GM18508 (cell line): ENCODE measurements around the gene HAPLN3.

Experiments used
- ATAC-seq: cut with Tn5 transposase; IDR thresholded peaks from one replicate; pipeline ENCODE4 v1.9.1; 2021; ENCODE audit warnings: moderate number of reproducible peaks; ENCODE audit not compliant: insufficient read depth, unreplicated experiment

HAPLN3 gene

DNA sequence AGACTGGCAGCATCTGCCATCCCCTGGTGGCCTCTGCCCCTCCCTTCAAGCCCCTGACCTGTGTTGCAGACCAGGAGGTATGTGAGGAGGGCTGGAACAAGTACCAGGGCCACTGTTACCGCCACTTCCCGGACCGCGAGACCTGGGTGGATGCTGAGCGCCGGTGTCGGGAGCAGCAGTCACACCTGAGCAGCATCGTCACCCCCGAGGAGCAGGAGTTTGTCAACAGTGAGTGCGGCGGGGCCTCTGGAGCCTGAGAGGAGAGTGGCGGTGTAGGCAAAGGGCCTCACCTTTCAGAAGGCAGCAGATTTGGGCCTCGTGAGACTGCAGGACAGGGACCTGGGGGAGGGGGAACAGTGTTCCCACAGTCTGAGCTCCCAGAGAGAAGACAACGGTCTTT, 24.0 kb downstream of the HAPLN3 start:
- no peak for ATAC-seq

DNA sequence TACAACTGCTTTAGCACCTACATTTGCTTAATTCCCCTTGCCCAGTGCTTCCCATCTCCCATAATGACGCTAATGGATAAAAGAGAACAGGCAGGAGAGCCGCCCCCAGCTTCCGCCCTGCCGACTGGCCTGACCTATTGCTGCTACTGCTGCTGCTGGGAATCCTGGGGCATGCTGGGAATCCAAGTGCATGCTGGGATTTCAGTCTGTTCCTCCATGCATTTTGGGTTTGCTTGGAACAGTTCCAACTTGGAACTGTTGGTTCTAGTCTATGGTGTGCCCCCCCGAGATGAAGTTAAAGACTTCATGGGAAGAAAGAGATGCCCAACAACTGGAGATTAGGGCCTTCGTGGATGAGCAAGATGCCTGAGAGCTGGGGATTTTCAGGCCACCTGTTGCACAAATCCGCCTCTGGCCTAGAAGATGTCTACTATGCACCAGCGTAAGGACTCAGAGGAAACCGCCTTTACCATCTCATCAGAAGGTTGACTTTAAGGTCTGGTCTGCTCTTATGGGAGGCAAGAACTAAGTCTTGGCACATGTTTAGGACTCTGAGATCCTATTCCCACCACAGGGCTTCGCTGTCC, 29.0 kb downstream of the HAPLN3 start:
- no peak for ATAC-seq

DNA sequence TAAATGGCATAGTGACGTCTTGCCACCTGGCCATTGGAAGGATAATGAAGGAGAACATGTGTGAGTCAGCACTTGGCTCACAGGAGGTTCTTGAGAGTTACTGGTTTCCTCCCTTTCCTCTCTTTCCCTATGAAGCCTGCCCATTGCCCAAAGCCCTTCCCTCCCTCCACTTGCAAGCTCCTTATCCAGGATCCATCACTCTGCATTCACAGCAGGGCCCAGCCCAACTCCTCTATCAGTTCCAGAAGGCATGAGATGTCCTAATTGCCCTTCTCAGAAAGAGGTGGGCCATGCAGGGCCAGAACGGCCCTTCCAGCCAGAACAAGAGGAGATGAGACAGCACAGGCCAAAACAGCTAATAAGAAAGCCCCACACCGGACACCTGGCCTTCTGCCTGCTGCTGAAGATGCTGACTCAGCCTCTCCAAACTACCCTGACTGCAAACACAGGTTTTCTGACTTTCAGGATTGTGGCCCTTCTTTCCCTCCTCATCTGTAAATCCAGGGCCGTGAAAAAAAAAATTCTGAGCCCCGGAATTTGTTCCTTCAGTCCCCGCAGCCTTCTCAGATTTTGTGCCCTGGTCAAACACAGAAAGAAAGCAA, 29.7 kb downstream of the HAPLN3 start:
- no peak for ATAC-seq

DNA sequence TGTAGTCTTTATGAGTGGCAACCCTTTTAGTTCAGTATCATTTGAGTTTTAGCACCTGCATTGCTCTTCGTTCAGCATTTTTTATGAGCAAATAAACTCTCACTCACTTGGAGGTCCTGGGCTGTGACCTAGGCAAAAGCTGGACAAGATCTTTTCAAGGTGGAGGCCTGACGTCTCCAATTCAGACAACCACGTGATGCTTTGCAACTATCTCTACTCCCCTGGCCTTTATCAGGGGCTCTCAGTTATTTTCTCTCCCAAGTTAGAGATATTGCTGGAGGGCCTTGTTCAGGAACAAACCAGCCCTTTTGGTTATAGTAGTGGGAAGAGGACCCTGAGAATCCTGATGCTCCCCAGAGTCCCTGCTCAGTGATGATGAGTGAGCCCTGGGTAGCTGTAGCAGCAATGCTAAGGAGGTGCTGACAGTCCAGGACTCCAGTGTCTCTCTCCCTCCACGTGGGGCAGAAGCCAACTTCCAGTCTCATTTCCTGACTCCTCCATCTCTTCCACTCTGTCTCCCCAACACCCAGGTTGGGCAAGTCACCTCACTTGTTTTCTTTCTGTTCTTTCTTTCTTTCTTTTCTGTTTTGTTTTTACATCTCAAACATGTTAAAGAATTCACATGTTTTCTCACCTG, 30.4 kb downstream of the HAPLN3 start:
- no peak for ATAC-seq

DNA sequence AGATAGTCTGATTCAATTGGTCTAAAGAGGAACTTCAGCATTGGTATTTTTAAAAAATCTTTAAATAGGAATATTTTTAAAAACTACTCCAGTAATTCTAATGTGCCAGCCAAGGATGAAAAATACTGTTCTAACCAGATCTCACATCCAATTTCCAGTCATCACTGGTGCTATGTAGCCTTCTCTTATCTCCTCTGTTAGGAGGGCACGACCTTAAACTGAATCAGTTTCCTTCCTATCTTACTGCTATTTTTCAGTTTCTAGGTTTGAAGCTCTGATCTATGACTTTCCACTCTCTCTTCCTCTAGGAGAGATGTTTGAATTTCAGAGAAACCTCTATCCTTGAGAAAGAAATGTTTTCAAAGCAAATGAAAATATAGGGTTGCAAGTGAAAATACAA, 31.9 kb downstream of the HAPLN3 start:
- ATAC-seq = no peak

DNA sequence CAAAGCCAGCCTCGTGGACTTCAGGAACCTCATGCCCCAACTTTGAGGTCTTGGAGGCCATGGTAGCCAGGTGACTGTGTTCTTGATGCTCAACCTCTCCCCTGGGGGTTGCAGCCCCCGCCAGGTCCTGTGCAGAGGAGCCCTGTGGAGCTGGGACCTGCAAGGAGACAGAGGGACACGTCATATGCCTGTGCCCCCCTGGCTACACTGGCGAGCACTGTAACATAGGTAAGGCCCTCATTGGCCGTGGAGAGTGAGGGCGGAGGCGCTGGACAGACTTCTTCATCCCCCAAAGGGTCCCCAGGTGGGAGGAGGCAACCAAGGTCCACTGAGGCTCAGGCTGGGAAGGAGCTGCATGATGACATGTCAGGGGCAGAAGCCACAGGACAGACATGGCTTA, 35.1 kb downstream of the HAPLN3 start:
- no peak for ATAC-seq

DNA sequence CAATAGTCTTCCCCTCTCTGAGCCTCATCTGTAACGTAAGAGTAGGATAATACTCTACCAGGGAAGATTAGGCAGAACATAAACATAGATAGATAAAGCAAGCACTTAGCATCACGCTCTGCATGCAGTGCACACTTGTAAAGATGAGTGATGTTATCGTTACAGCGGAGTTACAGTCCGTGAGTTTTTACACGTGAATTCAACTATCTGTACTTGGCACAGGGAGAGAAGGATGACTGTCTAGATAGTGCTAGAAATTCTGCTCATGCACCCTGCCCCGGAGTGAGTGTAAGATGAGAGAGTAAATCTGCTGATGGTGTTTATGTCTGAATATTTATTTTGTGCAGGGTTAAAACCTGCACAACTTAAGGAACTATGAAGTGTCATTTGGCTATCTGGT, 35.8 kb downstream of the HAPLN3 start:
- ATAC-seq = no peak

DNA sequence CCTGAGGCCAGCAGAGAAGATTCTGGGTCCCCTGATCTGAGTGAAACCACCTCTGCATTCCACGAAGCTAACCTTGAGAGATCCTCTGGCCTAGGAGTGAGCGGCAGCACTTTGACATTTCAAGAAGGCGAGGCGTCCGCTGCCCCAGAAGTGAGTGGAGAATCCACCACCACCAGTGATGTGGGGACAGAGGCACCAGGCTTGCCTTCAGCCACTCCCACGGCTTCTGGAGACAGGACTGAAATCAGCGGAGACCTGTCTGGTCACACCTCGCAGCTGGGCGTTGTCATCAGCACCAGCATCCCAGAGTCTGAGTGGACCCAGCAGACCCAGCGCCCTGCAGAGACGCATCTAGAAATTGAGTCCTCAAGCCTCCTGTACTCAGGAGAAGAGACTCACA, 36.4 kb downstream of the HAPLN3 start:
- no peak for ATAC-seq

DNA sequence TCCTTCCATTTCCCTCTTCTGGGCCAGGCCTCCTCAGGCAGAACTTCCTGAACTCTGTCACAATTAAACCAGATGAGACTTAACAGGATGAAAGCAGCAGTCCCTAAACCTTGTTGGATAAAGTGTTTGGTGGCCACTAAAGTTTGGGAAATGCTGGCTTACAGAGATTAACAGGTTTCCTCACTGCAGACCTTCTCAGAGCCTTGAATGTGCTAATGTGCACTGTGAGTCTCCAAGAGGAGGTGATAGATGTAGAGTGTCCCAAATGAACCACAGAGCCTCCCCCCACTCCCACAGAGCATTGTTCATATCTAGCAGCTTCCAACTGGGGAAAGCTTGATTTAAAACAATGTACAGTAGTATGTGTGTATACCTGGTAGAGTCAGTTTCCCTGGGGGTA, 42.9 kb downstream of the HAPLN3 start:
- ATAC-seq = no peak

DNA sequence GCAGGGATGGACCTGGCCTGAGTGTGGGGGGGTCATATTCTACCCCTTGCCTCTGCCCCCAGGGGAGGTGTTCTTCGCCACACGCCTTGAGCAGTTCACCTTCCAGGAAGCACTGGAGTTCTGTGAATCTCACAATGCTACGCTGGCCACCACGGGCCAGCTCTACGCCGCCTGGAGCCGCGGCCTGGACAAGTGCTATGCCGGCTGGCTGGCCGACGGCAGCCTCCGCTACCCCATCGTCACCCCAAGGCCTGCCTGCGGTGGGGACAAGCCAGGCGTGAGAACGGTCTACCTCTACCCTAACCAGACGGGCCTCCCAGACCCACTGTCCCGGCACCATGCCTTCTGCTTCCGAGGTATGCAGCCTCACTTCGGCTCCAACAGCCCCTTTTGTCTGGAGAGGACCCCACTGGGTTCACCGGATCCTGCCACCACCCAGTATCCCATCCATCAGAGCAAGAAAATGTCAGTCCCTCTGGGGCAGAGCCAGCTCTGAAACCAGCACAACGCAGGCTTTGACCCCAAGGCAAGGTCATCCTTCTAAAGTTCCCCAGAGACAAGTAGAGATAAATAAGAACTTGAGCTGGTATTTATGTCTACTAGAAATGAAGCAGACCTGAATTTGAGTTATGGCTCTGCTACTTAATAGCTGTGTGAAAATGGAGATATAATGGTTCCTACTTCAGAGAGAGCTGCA, 45.8 kb downstream of the HAPLN3 start:
- no peak for ATAC-seq

DNA sequence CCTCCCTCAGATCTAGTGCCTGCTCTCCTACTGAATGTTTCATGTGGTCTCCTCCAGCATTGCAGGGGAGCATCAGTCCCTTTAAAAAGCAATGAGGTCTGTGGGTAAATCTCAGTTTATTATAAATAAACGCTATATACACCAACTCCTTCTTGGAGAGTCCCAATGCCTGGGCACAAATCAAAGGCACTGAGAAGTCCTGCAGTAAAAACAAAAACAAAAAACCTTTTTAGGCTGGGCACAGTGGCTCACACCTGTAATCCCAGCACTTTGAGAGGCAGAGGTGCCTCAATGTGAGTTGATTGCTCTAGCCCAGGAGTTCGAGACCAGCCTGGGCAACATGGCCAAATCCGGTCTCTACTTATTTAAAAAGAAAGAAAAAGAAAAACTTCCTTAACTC, 47.1 kb downstream of the HAPLN3 start:
- ATAC-seq = no peak

DNA sequence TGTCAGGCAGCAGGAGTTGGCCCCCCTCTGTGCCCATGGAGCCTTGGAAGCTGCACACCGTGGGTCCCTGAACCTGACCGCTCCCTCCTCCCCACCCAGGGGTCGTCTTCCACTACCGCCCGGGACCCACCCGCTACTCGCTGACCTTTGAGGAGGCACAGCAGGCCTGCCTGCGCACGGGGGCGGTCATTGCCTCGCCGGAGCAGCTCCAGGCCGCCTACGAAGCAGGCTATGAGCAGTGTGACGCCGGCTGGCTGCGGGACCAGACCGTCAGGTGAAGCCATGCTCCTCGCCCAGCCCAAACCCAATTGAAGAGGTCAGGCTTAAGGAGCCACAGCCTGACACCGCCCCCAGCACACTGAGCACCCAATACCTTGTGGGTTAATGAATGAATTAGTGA, 48.2 kb downstream of the HAPLN3 start:
- no peak for ATAC-seq

DNA sequence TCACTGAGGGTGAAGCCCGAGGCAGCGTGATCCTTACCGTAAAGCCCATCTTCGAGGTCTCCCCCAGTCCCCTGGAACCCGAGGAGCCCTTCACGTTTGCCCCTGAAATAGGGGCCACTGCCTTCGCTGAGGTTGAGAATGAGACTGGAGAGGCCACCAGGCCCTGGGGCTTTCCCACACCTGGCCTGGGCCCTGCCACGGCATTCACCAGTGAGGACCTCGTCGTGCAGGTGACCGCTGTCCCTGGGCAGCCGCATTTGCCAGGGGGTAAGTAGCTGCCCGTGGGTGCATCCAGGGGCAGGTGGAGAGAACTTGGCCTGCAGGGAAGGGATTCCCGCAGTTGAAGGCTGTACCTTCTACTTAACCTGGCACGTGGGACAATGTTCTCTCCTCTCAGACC, 49.7 kb downstream of the HAPLN3 start:
- ATAC-seq = no peak

DNA sequence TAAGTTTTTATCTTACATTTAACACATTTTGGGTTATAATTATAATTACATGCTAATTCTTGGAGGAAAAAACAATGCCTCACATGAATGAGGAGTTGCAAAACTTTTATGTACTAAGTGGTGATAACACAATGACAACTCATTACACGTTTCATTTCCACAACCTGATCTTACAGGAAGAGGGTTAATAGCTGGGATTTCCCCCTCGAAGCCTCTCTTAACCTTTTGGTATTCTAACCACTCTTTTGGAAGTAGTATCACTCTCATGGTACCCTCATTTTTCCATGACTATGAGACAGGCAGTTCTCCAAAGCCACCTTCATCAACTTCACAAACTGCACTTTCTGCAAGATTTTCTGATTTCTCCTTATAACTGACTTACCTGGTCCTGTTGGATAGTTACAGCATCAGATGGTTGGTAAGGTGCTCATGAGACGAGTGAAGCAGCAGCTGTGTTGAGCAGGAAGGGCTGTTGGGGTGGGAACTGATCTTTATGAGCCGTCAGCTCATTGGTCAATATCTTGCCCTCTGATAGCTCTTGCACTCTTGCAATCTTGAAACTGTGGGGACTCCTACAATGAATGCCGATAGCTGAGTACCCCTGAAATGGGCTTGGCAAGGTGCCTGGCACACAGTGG, 50.5 kb downstream of the HAPLN3 start:
- no peak for ATAC-seq

DNA sequence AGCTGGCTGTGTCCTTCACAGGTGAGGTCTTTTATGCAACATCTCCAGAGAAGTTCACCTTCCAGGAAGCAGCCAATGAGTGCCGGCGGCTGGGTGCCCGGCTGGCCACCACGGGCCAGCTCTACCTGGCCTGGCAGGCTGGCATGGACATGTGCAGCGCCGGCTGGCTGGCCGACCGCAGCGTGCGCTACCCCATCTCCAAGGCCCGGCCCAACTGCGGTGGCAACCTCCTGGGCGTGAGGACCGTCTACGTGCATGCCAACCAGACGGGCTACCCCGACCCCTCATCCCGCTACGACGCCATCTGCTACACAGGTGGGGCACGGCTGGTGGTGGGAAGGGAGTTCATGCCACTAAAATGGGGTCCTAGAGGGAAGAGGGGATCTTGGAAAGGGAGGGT, 52.0 kb downstream of the HAPLN3 start:
- no peak for ATAC-seq

DNA sequence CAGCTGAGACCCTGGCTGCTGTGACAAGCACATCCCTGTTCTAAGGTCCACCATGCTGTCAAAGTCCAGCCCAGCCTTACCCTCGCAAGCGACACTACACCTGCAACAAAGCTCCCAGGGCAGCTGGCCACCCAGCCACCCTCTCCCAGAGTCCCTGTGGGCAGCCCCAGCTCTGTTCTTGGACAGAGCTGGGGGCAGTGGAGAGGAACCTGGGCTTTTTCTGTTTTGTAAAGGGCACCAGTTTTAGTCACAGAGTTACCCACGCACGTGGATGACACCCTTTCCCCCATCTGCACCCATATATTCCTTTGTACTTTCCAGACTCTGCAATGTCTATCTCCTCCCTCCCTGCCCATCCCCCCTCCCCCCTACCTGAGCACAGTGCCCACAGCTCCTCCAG, 53.2 kb downstream of the HAPLN3 start:
- no peak for ATAC-seq

DNA sequence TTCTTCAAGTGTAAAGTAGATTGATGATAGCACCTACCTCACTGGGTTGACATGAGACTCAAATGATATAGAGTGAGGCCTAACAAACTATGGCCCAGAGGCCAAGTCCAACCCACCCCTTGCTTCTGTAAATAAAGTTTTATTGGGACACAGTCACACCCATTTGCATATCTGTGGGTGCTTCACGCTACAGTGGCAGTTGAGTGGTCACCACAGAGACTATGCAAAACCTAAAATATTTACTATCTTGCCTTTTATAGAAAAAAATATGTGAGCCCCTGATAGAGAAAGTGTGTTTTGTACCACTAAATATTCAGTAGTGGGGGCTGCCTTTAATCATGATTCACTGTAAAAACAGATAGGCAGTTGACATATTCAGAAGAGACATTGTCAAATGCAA, 54.1 kb downstream of the HAPLN3 start:
- ATAC-seq = no peak

DNA sequence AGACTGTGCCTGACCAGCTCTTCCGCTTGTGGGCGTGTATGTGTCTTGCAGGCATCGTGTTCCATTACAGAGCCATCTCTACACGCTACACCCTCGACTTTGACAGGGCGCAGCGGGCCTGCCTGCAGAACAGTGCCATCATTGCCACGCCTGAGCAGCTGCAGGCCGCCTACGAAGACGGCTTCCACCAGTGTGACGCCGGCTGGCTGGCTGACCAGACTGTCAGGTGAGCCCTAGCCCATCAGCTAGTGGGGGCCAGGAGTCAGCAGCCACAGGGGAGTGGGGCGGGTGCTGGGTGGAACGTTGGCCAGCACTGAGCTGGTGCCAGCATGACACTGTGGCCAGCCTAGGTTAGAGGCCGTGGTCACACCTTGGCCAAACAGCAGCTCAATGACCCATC, 55.4 kb downstream of the HAPLN3 start:
- ATAC-seq = no peak

DNA sequence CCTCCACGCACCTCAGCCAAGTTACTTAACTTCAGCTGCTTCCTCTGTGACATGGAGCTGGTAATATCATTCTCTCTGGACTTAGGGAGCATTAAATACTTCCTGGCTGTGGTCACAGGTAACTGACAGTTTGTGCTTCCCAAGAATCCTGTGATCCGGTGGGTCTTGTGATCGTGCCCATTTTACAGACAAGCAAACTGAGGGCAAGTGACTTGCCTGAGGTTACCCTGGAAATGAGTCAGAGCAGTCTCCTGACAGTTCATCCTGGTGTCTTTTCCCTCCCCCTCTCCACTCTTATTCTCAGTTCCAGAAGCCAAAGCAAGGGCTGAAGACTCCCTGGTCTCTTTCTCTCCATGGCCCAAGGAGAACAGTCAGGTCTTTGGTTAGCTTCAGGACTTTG, 56.2 kb downstream of the HAPLN3 start:
- ATAC-seq = no peak

DNA sequence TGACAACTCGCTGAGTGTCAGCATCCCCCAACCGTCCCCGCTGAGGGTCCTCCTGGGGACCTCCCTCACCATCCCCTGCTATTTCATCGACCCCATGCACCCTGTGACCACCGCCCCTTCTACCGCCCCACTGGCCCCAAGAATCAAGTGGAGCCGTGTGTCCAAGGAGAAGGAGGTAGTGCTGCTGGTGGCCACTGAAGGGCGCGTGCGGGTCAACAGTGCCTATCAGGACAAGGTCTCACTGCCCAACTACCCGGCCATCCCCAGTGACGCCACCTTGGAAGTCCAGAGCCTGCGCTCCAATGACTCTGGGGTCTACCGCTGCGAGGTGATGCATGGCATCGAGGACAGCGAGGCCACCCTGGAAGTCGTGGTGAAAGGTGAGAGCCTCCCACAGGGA, 56.7 kb downstream of the HAPLN3 start:
- no peak for ATAC-seq

DNA sequence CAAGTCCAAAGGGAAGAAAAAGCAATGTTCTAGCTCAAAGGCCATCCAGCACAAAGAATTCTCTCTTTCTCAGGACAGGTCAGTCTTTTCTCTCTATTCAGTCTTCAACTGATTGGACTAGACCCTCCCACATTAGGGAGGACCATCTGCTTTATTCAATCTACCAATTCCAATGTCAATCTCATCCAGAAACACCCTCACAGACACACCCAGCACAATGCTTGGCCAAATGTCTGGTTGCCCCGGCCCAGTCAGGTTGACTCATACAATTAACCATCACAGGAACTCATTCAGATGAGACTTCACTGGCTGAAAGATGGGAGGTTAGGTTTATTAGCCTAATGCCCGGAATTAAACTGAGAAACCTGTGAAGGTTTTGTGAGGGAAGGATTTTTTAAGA, 59.7 kb downstream of the HAPLN3 start:
- no peak for ATAC-seq
